Measurements from ENCODE around the gene CKS1B. TPM values are rescaled to one million over a fixed set of nuclear protein-coding genes. Genes with fewer than 3 reads are reported as not detected.

Gene CKS1B
- total RNA-seq, 2 donors from 2014 or later, result 33.5 to 47.5 TPM

- H3K27me3 ChIP-seq (replicated peaks; ENCODE audit: insufficient read depth), result no peaks in the 10 kb centered on the region
- no peak for TF ChIP-seq POLR2AphosphoS5 (IDR thresholded peaks at IDR 0.05)
- no peak for TF ChIP-seq CTCF (IDR thresholded peaks at IDR 0.05)
- TF ChIP-seq POLR2A (IDR thresholded peaks at IDR 0.05), result no peak
- WGBS, result 91% methylated on average over 31 of the region's 31 CpGs
- no peaks in the 10 kb centered on the region for H3K9me3 ChIP-seq
- no peak overlapping the region for H3K27ac ChIP-seq
- no peak overlapping the region for H3K4me3 ChIP-seq
- H3K4me1 ChIP-seq (replicated peaks), result peaks cover 37% of the 10 kb centered on the region
- peaks cover 7 to 14% of the 10 kb centered on the region in 2 donors for H3K36me3 ChIP-seq
- DNase-seq (ENCODE audit: low spot score), result no peak
- intact Hi-C loops (cut with DNase I), result no loop called here
These were observed 40.4 kb downstream of the CKS1B start for GRCh38 chr1:155014709-155015508.

DNA sequence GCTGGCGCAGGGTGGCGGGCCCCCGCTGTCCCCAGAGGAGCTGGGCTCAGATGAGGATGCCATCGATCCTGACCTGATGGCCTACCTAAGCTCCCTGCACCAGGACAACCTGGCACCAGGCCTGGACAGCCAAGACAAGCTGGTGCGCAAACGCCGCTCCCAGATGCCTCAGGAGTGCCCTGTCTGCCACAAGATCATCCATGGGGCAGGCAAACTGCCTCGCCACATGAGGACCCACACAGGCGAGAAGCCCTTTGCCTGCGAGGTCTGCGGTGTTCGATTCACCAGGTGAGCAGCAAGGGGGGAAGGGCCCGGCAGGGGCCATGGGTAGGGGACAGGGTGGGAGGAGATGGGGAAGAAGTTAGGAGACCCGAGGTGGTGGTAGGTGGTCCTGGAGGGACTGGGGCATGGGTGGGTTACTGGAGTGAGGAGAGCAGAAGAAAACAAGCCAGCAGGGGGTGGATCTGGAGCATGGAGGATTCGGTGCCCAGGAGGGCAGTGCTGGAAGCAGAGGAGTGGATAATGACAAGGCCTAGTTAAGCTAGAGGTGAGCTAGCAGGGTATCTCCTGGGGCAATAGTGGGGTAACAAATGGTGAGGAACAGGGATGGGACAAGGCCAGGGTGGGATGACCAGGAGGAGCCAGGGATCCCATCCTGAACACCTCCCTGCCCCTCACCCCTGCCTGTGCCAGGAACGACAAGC, 41.2 kb downstream of the CKS1B start:
- no peaks in the 10 kb centered on the region for H3K27me3 ChIP-seq (replicated peaks; ENCODE audit: insufficient read depth)
- H3K36me3 ChIP-seq, result peaks cover 7 to 14% of the 10 kb centered on the region in 2 donors
- TF ChIP-seq POLR2A (IDR thresholded peaks at IDR 0.05) (no peak), POLR2AphosphoS5 (IDR thresholded peaks at IDR 0.05) (no peak), CTCF (IDR thresholded peaks at IDR 0.05) (no peak)
- H3K4me3 ChIP-seq, result no peak overlapping the region
- H3K4me1 ChIP-seq (replicated peaks), result peaks cover 29% of the 10 kb centered on the region
- 77% methylated on average over 16 of the region's 16 CpGs for WGBS
- intact Hi-C loops (cut with DNase I), result no loop called here
- DNase-seq (ENCODE audit: low spot score), result no peak
- no peaks in the 10 kb centered on the region for H3K9me3 ChIP-seq
- peak overlapping the region in 1 of 2 donors; percentile 80 for H3K27ac ChIP-seq

GRCh38 chr1:155016231-155016831, 41.9 kb downstream of the CKS1B start:
- H3K4me3 ChIP-seq, result no peak overlapping the region
- no peak for DNase-seq (ENCODE audit: low spot score)

More at GRCh38 chr1:155016231-155016831, 41.9 kb downstream of the CKS1B start:
- Histone ChIP-seq H3K27me3 (replicated peaks; ENCODE audit: insufficient read depth) (no peaks in the 10 kb centered on the region), H3K36me3 (peaks cover 7 to 14% of the 10 kb centered on the region in 2 donors), H3K4me1 (replicated peaks) (peaks cover 24% of the 10 kb centered on the region), H3K9me3 (no peaks in the 10 kb centered on the region), H3K27ac (peak overlapping the region; percentile 80 to 87)
- TF ChIP-seq POLR2A (IDR thresholded peaks at IDR 0.05) (no peak), CTCF (IDR thresholded peaks at IDR 0.05) (no peak), POLR2AphosphoS5 (IDR thresholded peaks at IDR 0.05) (no peak)
- 81% methylated on average over 22 of the region's 26 CpGs for WGBS
- intact Hi-C loops (cut with DNase I), result no loop called here
